Pancreas (tissue), 10 donors: ENCODE data around the gene SLC6A1. TPM values are rescaled to one million over a fixed set of nuclear protein-coding genes. Genes with fewer than 3 reads are reported as not detected.
"Not testable (repeated sequence)": the region's sequence is repeated elsewhere in the genome, so short reads cannot be mapped to it uniquely, and the experiment has no call there.

ENCODE experiments used
- ATAC-seq, 4 donors: fragments of 200-7000 bp; cut with Tn5 transposase; one replicate each; pipeline versions ENCODE4 v1.8.0 to v1.9.1; 2020; ENCODE audit warnings: mild to moderate bottlenecking in 4 of 4, moderate library complexity in 4 of 4
- DNase-seq, 6 donors: peaks; one replicate each; pipeline ENCODE4 v3.0.0-alpha.2; 2020
- FAIRE-seq: peaks from 2 replicates; lab custom pipeline; 2012; peaks lifted over from hg19 to GRCh38; lab: Jason Lieb, UNC
- H3K27ac ChIP-seq, 4 donors: fragments of 200-600 bp; sonication (generic); 1 replicate in 3 of 4; 2 replicates in 1 of 4; pipeline versions ENCODE4 v1.5.0 to v1.8.0; 2020
- H3K27me3 ChIP-seq, 4 donors: fragments of 200-600 bp; one replicate each; pipeline ENCODE4 v1.8.0; 2021
- H3K36me3 ChIP-seq, 3 donors: fragments of 200-600 bp; sonication (generic) in 1 of 3; one replicate each; pipeline versions ENCODE4 v1.5.0 to v1.8.0; 2020 to 2021
- H3K4me1 ChIP-seq, 3 donors: fragments of 200-600 bp; one replicate each; pipeline ENCODE4 v1.8.0; 2021
- H3K4me3 ChIP-seq, 4 donors: fragments of 200-600 bp; sonication (generic) in 2 of 4; one replicate each; pipeline versions ENCODE4 v1.5.0 to v1.8.0; 2020 to 2021
- H3K9me3 ChIP-seq, 4 donors: fragments of 200-600 bp; one replicate each; pipeline ENCODE4 v1.8.0; 2021
- WGBS, 2 donors: extraction: QIAGEN DNeasy Blood & Tissue Kit; methylation state at CpG; one replicate each; pipeline ENCODE4 v1.1.7; 2013; 5-methylcytosine and 5-hydroxymethylcytosine counted together
- intact Hi-C, 3 donors: fragments of 100-400 bp; cut with DNase I; formaldehyde crosslinking; loops; one replicate each; pipeline versions ENCODE4 v1.11.1 to v1.14.2; 2022
- polyA plus RNA-seq, 2 donors: library from polyadenylated mRNA; stranded (reverse); fragments of 200-250 nt; gene quantifications; one replicate each; pipeline ENCODE4 v1.2.3, GENCODE V29; 2013
- total RNA-seq, 6 donors: library from RNA; stranded (reverse); fragmentation: NEBNext Ultra II Directional in 4 of 6; extraction: Animal tissue kit (Norgen Biotek cat#: 25700) in 4 of 6; gene quantifications; one replicate each; pipeline versions ENCODE4 v1.2.1 to v1.2.4, GENCODE V29; 2021 to 2023
- TF ChIP-seq, protein P1 (sequence below), 4 donors: fragments of 200-600 bp; sonication (generic) in 3 of 4; IDR thresholded peaks; one replicate each; pipeline versions ENCODE4 v1.5.0 to v1.8.0; 2021; ENCODE audit warnings: antibody characterized with exemption in 4 of 4
- donor health status: healthy with polysubstance abuse.
- donor health status: DM: no; HTN: no; CAD: no; lungs with moderate emphysema.
- donor health status: DM: no; HTN: no; CAD: no.
- donor health status: control.
- donor health status: control.
- donor health status: Bipolar disorder and iron deficiency.
- donor health status: DM: yes; HTN: yes; CAD: no.
- donor health status: DM: no; HTN: no; CAD: no.
- donor health status: DM: no; HTN: no; CAD: no.
- donor health status: DM: yes; HTN: yes; CAD: no.

SLC6A1 gene
- total and polyA plus RNA-seq, 8 donors, result 0.19 to 1.7 (median 0.35) TPM; not detected in 1

DNA sequence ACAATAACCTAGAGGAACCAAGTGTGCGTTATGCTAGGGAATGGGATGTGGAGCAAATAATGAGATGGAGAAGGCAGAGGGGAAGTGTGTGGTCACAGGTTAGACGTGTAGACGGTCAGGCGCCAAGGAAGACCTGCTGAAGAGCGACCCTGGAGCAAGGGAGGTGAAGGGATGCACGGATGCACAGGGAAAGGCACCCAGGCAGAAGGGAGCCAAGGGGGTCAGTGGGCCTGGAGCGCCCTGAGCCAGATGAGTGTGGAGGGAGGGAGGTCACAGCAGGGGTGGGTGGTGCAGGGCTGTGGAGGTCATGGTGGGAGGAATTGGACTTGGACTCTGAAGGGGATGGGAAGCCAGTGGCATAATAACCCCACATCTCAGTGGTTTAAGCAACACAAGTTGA lies 70.2 kb downstream of the SLC6A1 start:
- Histone ChIP-seq H3K9me3 (no peaks in the 10 kb centered on the region), H3K4me1 (no peaks in the 10 kb centered on the region), H3K27ac (no peak overlapping the region), H3K27me3 (no peaks in the 10 kb centered on the region), H3K4me3 (no peak overlapping the region), H3K36me3 (no peaks in the 10 kb centered on the region)
- WGBS, 2 donors, result 63 to 77% methylated on average over 7 of the region's 7 CpGs
- DNase-seq (no peak), ATAC-seq (no peak), FAIRE-seq (no peak)
- TF ChIP-seq, protein P1, sequence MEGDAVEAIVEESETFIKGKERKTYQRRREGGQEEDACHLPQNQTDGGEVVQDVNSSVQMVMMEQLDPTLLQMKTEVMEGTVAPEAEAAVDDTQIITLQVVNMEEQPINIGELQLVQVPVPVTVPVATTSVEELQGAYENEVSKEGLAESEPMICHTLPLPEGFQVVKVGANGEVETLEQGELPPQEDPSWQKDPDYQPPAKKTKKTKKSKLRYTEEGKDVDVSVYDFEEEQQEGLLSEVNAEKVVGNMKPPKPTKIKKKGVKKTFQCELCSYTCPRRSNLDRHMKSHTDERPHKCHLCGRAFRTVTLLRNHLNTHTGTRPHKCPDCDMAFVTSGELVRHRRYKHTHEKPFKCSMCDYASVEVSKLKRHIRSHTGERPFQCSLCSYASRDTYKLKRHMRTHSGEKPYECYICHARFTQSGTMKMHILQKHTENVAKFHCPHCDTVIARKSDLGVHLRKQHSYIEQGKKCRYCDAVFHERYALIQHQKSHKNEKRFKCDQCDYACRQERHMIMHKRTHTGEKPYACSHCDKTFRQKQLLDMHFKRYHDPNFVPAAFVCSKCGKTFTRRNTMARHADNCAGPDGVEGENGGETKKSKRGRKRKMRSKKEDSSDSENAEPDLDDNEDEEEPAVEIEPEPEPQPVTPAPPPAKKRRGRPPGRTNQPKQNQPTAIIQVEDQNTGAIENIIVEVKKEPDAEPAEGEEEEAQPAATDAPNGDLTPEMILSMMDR (IDR thresholded peaks at IDR 0.05), result no peak
- intact Hi-C loops, result no loop called here

DNA sequence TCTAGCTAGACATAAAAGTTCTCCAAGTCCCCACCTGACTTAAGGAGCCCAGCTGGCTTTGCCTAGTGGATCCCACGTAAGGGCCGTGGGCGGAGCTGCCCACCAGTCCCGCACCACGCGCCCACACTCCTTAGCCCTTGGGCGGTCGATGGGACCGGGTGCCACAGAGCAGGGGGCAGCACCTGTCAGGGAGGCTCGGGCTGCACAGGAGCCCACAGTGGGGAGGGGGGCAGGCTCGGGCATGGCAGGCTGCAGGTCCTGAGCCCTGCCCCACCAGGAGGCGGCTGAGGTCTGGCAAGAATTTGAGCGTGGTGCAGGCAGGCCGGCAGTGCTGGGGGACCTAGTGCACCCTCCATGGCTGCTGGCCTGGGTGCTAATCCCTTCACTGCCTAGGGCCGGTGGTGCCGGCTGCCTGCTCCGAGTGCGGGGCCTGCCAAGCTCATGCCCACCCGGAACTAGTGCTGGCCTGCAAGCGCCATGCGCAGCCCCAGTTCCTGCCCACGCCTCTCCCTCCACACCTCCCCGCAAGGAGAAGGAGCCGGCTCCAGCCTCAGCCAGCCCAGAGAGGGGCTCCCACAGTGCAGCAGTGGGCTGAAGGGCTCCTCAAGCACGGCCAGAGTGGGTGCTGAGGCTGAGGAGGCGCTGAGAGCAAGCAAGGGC lies 78.7 kb downstream of the SLC6A1 start:
- no peak for DNase-seq
- Histone ChIP-seq H3K36me3 (no peaks in the 10 kb centered on the region), H3K27me3 (no peaks in the 10 kb centered on the region), H3K4me1 (no peaks in the 10 kb centered on the region), H3K4me3 (no peak overlapping the region), H3K27ac (no peak overlapping the region), H3K9me3 (no peaks in the 10 kb centered on the region)
- no peak for ATAC-seq
- WGBS, 2 donors, result 74 to 75% methylated on average over 18 to 26 of the region's 26 CpGs
- intact Hi-C loops, result no loop called here
- FAIRE-seq, result no peak
- TF ChIP-seq, protein P1 (IDR thresholded peaks at IDR 0.05), result no peak

DNA sequence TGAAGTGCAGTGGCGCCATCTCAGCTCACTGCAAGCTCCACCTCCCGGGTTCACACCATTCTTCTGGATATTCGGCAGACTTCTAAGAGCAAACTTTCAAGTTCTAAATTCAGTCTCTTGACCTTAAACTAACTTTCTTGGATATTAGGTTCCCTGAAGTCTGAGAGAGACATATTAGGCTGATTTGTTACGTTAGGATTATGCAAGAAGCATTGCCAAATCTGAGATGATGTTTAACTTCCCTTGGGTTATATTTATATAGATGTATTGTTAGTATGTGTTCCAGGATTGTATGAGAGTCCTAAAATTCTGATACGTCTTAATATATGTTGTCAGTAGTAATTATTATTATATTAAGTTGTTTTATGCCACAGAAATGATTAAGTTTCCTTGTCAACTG lies 80.1 kb downstream of the SLC6A1 start:
- TF ChIP-seq, protein P1 (IDR thresholded peaks at IDR 0.05), result no peak
- Histone ChIP-seq H3K9me3 (no peaks in the 10 kb centered on the region), H3K4me1 (no peaks in the 10 kb centered on the region), H3K27ac (no peak overlapping the region), H3K27me3 (no peaks in the 10 kb centered on the region), H3K4me3 (no peak overlapping the region), H3K36me3 (no peaks in the 10 kb centered on the region)
- intact Hi-C loops, result no loop called here
- WGBS, 2 donors, result 49 to 56% methylated on average over 5 of the region's 5 CpGs
- FAIRE-seq (no peak), DNase-seq (no peak), ATAC-seq (no peak)

DNA sequence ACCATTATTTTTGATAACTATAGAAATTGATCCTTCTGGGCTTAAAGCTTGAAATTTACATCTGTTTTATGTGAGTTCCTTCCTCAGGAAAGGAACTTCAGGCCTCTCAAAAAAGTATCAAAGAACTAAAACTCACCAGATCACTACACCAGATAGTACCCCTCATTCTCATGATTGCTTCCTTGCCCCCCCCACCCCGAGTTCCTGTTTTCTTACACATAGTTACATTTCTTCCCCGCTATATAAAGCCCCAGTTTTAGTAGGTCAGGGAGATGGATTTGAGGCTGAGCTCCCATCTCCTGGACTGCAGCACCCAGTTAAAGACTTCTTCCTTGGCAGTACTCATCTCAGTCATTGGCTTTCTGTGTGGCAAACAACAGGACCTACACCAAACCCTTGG lies 81.5 kb downstream of the SLC6A1 start:
- no peaks in the 10 kb centered on the region for H3K9me3 ChIP-seq
- H3K4me3 ChIP-seq, result no peak overlapping the region
- no peaks in the 10 kb centered on the region for H3K27me3 ChIP-seq
- ATAC-seq, result no peak
- TF ChIP-seq, protein P1 (IDR thresholded peaks at IDR 0.05), result no peak
- H3K36me3 ChIP-seq, result no peaks in the 10 kb centered on the region
- DNase-seq, result no peak
- no peaks in the 10 kb centered on the region for H3K4me1 ChIP-seq
- WGBS, 2 donors, result 47 to 55% methylated on average over 2 of the region's 2 CpGs
- H3K27ac ChIP-seq, result no peak overlapping the region
- FAIRE-seq, result no peak
- intact Hi-C loops, result no loop called here

DNA sequence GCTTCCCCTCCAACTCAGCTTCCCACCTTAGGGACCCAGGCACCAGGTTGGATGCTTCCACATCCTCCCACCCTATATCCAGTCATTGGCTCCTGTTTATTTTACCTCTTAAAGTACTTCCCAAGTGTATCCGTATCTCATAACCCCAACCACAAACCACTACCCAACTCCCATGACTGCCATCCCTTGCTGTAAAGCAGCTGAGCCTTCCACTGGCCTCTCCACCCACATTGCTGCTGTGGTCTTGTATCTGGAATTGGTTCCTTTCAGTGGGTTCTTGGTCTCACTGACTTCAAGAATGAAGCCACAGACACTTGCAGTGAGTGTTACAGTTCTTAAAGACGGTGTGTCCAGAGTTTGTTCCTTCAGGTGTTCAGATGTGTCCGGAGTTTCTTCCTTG lies 81.9 kb downstream of the SLC6A1 start:
- Histone ChIP-seq H3K4me3 (no peak overlapping the region), H3K9me3 (no peaks in the 10 kb centered on the region), H3K36me3 (no peaks in the 10 kb centered on the region), H3K27ac (no peak overlapping the region), H3K27me3 (no peaks in the 10 kb centered on the region), H3K4me1 (no peaks in the 10 kb centered on the region)
- WGBS, 2 donors, result 48 to 75% methylated on average over 3 of the region's 3 CpGs
- FAIRE-seq, result no peak
- no peak for ATAC-seq
- intact Hi-C loops, result no loop called here
- DNase-seq, result no peak
- TF ChIP-seq, protein P1 (IDR thresholded peaks at IDR 0.05), result no peak

DNA sequence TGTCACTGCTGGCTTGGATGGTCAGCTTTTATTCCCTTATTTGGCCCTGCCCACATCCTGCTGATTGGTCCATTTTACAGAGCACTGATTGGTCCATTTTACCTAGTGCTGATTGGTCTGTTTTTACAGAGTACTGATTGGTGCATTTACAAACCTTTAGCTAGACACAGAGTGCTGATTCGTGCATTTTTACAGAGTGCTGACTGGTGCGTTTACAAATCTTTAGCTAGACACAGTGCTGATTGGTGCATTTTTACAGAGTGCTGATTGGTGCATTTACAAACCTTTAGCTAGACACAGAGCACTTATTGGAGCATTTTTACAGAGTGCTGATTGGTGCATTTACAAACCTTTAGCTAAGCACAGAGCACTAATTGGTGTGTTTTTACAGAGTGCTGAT lies 82.6 kb downstream of the SLC6A1 start:
- DNase-seq, H3K4me1 ChIP-seq, FAIRE-seq, H3K27me3 ChIP-seq, ATAC-seq, H3K36me3 ChIP-seq, H3K4me3 ChIP-seq, H3K9me3 ChIP-seq, intact Hi-C loops, H3K27ac ChIP-seq: not testable (repeated sequence)
- 58 to 78% methylated on average over 2 of the region's 2 CpGs for WGBS, 2 donors
